K562 (cell line): ENCODE data around the gene CYP2C8. TPM values are rescaled to one million over a fixed set of nuclear protein-coding genes. Genes with fewer than 3 reads are reported as not detected.

Experiments
- ATAC-seq: fragments of 200-7000 bp; cut with Tn5 transposase; 3 replicates; pipeline ENCODE4 v1.9.1; 2020; ENCODE audit warnings: moderate library complexity
- BruUV-seq: library from RNA; stranded (reverse); fragments of 400-500 nt; replicated peaks from 2 replicates; lab custom pipeline; 2021; lab: Mats Ljungman, UMichigan
- CTCF ChIA-PET: fragments of 300-600 bp; formaldehyde crosslinking; extraction: SDS; loops from one replicate; lab custom pipeline; 2021; ENCODE audit warnings: low intra/inter-chr PET ratio; lab: Yijun Ruan, JAX
- POLR2A ChIA-PET: fragments of 300-600, 350-650 bp; sonication (Branson Sonifier 250); formaldehyde crosslinking; extraction: SDS; loops from one replicate; lab custom pipeline; 2021; ENCODE audit warnings: antibody characterized with exemption, inconsistent platforms; lab: Yijun Ruan, JAX
- DNase-seq, 4 experiments: peaks; one replicate each; pipeline versions ENCODE4 v3.0.0 to v3.0.0-alpha.2; 2011 to 2018; ENCODE audit warnings: low spot score in 3 of 4, mixed read lengths in 3 of 4; ENCODE audit errors: extremely low read depth in 1 of 4
- FAIRE-seq: peaks from 2 replicates; lab custom pipeline; 2011; peaks lifted over from hg19 to GRCh38; lab: Jason Lieb, UNC
- H2AFZ ChIP-seq: 2 replicates; pipeline ENCODE4 v1.6.0; 2011; ENCODE audit warnings: low read depth, low read length, control low read depth, inconsistent platforms
- H3K27ac ChIP-seq: fragments of 200-600 bp; 3 replicates; pipeline ENCODE4 v1.8.0; 2011; ENCODE audit warnings: low read depth, mild to moderate bottlenecking, control low read depth, inconsistent platforms, low read length, moderate library complexity, mixed read lengths; ENCODE audit errors: extremely low read depth
- H3K27me3 ChIP-seq, 2 experiments: fragments of 300-600 bp in 1 of 2; 2 replicates in 1 of 2; 3 replicates in 1 of 2; pipeline versions ENCODE4 v1.6.0 to v1.8.0; 2011; ENCODE audit warnings: inconsistent platforms in 2 of 2, low read length in 2 of 2, mild to moderate bottlenecking in 1 of 2, mixed read lengths in 1 of 2, moderate library complexity in 1 of 2; ENCODE audit not compliant: control insufficient read depth in 2 of 2, insufficient read depth in 2 of 2
- H3K36me3 ChIP-seq: fragments of 300-600 bp; 3 replicates; pipeline ENCODE4 v1.8.0; 2011; ENCODE audit warnings: mild to moderate bottlenecking, low read length, inconsistent platforms; ENCODE audit not compliant: control insufficient read depth, insufficient read depth
- H3K4me1 ChIP-seq, 2 experiments: fragments of 200-600 bp in 1 of 2; replicated peaks in 1 of 2; 2 replicates in 1 of 2; 3 replicates in 1 of 2; pipeline versions ENCODE4 v1.5.1 to v1.8.0; 2011; ENCODE audit warnings: inconsistent platforms in 2 of 2, low read length in 2 of 2, mild to moderate bottlenecking in 1 of 2, mixed read lengths in 1 of 2, moderate library complexity in 1 of 2; ENCODE audit not compliant: control insufficient read depth in 2 of 2, insufficient read depth in 2 of 2
- H3K4me2 ChIP-seq: 2 replicates; pipeline ENCODE4 v1.6.1; 2011; ENCODE audit warnings: low read length, control low read depth, inconsistent platforms, mixed read lengths; ENCODE audit not compliant: insufficient read depth
- H3K4me3 ChIP-seq: fragments of 200-600 bp; sonication (generic), shearing (Covaris generic); 2 replicates; pipeline ENCODE4 v1.5.1; 2016; ENCODE audit warnings: control low read depth, inconsistent platforms
- H3K79me2 ChIP-seq: fragments of 200-600 bp; 3 replicates; pipeline ENCODE4 v1.8.0; 2011; ENCODE audit warnings: low read length, inconsistent platforms; ENCODE audit not compliant: control insufficient read depth, insufficient read depth
- H3K9ac ChIP-seq, 2 experiments: 2 replicates each; pipeline versions ENCODE4 v1.6.0 to v1.6.1; 2011; ENCODE audit warnings: low read depth in 2 of 2, low read length in 2 of 2, control low read depth in 1 of 2, inconsistent platforms in 1 of 2, mild to moderate bottlenecking in 1 of 2, mixed read lengths in 1 of 2; ENCODE audit not compliant: insufficient read depth in 1 of 2
- H3K9me1 ChIP-seq: one replicate; pipeline ENCODE4 v1.6.0; 2011; ENCODE audit warnings: inconsistent platforms, mild to moderate bottlenecking, low read length, moderate library complexity; ENCODE audit not compliant: control insufficient read depth, insufficient read depth
- H3K9me3 ChIP-seq: replicated peaks from 2 replicates; pipeline ENCODE4 v1.5.1; 2011; ENCODE audit warnings: low read depth, low read length, inconsistent platforms; ENCODE audit not compliant: control insufficient read depth, insufficient read depth
- H4K20me1 ChIP-seq: replicated peaks from 2 replicates; pipeline ENCODE4 v1.6.1; 2011; ENCODE audit warnings: low read length, inconsistent platforms, mixed read lengths; ENCODE audit not compliant: control insufficient read depth, insufficient read depth
- EGR1 ChIP-seq: fragments of 450-650 bp; conservative IDR thresholded peaks from 2 replicates; pipeline ENCODE4 v1.6.1; 2017; ENCODE audit warnings: mild to moderate bottlenecking
- HCFC1 ChIP-seq: IDR thresholded peaks from 2 replicates; pipeline ENCODE4 v1.6.1; 2012; ENCODE audit warnings: low read depth, low read length, improper control_type of control experiment
- HIVEP1 ChIP-seq: fragments of 250-450 bp; sonication (Bioruptor Pico); IDR thresholded peaks from 2 replicates; pipeline ENCODE4 v1.4.0; 2020; ENCODE audit warnings: mild to moderate bottlenecking
- JUNB ChIP-seq: fragments of 450-650 bp; formaldehyde crosslinking; conservative IDR thresholded peaks from 2 replicates; pipeline ENCODE4 v1.4.0; 2020; ENCODE audit warnings: mild to moderate bottlenecking
- KDM5B ChIP-seq: fragments of 200-600 bp; sonication (generic); IDR thresholded peaks from 2 replicates; pipeline ENCODE4 v1.6.1; 2012; ENCODE audit warnings: low read depth, mild to moderate bottlenecking, moderate library complexity, low read length, control low read depth, inconsistent platforms; ENCODE audit not compliant: insufficient replicate concordance
- POLR2B ChIP-seq: fragments of 450-650 bp; IDR thresholded peaks from 2 replicates; pipeline ENCODE4 v1.6.1; 2018; ENCODE audit warnings: low read depth; ENCODE audit not compliant: partially characterized antibody
- PRPF4 ChIP-seq: fragments of 200-400 bp; formaldehyde crosslinking; IDR thresholded peaks from one replicate; pipeline ENCODE4 v1.6.1; 2017; ENCODE audit warnings: low read length, low read depth, mild to moderate bottlenecking; ENCODE audit not compliant: insufficient read depth, poor library complexity, severe bottlenecking
- RBFOX2 ChIP-seq: fragments of 200-400 bp; formaldehyde crosslinking; IDR thresholded peaks from 2 replicates; pipeline ENCODE4 v1.6.1; 2017; ENCODE audit warnings: low read depth, mild to moderate bottlenecking, low read length, moderate library complexity
- SAFB ChIP-seq: fragments of 200-400 bp; formaldehyde crosslinking; IDR thresholded peaks from 2 replicates; pipeline ENCODE4 v1.6.1; 2017; ENCODE audit warnings: low read depth, low read length, borderline replicate concordance
- SNRNP70 ChIP-seq: fragments of 200-400 bp; formaldehyde crosslinking; optimal IDR thresholded peaks from 2 replicates; pipeline ENCODE3; 2017; ENCODE audit warnings: low read depth, low read length
- ZFPM2 ChIP-seq: fragments of 250-450 bp; sonication (Bioruptor Pico); IDR thresholded peaks from 2 replicates; pipeline ENCODE4 v1.5.1; 2022; ENCODE audit warnings: mild to moderate bottlenecking
- ZNF584 ChIP-seq: fragments of 200-800 bp; sonication (Bioruptor generic); IDR thresholded peaks from 2 replicates; pipeline ENCODE4 v1.6.1; 2016; ENCODE audit warnings: low read depth, mild to moderate bottlenecking, missing genetic modification characterization, missing compliant biosample characterization
- ZNF586 ChIP-seq: fragments of 450-650 bp; formaldehyde crosslinking; conservative IDR thresholded peaks from 2 replicates; pipeline ENCODE4 v1.4.0; 2020; ENCODE audit warnings: mild to moderate bottlenecking, moderate library complexity
- ZNF77 ChIP-seq: fragments of 250-450 bp; sonication (Bioruptor Pico); IDR thresholded peaks from 2 replicates; pipeline ENCODE4 v1.5.0; 2020
- WGBS: fragments of 100-300 bp; shearing (Covaris generic); methylation state at CpG from one replicate; pipeline ENCODE4 v1.1.6; 2016; ENCODE audit warnings: low coverage, mixed read lengths; ENCODE audit not compliant: insufficient coverage; ENCODE audit errors: missing lambda C conversion rate; 5-methylcytosine and 5-hydroxymethylcytosine counted together
- in situ Hi-C: fragments of 300-500 bp; cut with MboI; formaldehyde crosslinking; loops from 4 replicates; pipeline ENCODE4 v1.15.0; 2018; ENCODE audit warnings: inconsistent platforms, mixed read lengths
- intact Hi-C: fragments of 100-400 bp; cut with micrococcal nuclease; formaldehyde crosslinking; loops from 2 replicates; pipeline ENCODE4 v1.14.2; 2022
- polyA plus RNA-seq, 8 experiments: library from polyadenylated mRNA; depleted of rRNA in 4 of 8; stranded (reverse) in 5 of 8; unstranded in 3 of 8; fragments of >200 nt; fragmentation: Nextera tagmentation in 2 of 8; fragmentation: Illumina TruSeq in 1 of 8; extraction: Ambion mirVana in 2 of 8; extraction: Trizol in 1 of 8; gene quantifications; 2 replicates each; pipeline versions ENCODE4 v1.2.1 to v1.2.3, GENCODE V29; 2011 to 2014; ENCODE audit warnings: inconsistent platforms in 1 of 8, missing spikeins in 1 of 8
- total RNA-seq, 7 experiments: library from RNA; depleted of rRNA in 6 of 7; stranded (reverse); fragments of >200 nt in 6 of 7; fragmentation: Illumina TruSeq in 2 of 7; extraction: Trizol in 2 of 7; gene quantifications; 2 replicates each; pipeline versions ENCODE4 v1.2.1 to v1.2.3, GENCODE V29; 2011 to 2021; ENCODE audit warnings: low replicate concordance in 1 of 7
- TF ChIP-seq, protein P1 (sequence below): fragments of 250-450 bp; sonication (Bioruptor Pico); IDR thresholded peaks from 2 replicates; pipeline ENCODE4 v1.5.0; 2021; ENCODE audit warnings: mild to moderate bottlenecking, borderline replicate concordance

Gene CYP2C8
- total and polyA plus RNA-seq, 9 of the 15 experiments (the other 6 are each of a cell fraction or from before 2014, with no cell fraction given) = 0.06 to 0.16 (median 0.10) TPM; not detected in 5

DNA sequence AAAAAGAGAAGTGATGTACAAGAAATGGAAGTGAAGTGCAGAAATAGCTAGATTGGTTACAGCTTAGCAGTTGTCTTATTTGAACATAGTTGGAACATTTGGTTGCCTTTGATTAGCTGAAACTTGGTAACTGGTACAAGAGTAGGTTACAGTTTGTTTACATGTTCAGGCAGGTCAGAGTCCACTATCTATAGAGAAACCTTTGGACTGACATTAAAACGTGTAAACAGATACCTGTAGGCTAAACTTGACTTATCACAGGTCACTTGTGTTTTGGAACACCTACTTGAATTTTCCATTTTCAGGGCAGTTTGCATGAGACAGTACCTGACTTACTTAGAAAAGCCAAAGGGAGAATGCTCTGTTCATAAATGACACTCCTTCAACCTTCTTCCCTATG is 28.5 kb upstream of the CYP2C8 start:
- no peak for ATAC-seq
- no TSS peak for BruUV-seq
- Histone ChIP-seq H3K4me2 (no peak overlapping the region), H3K27me3 (no peaks in the 10 kb centered on the region), H3K79me2 (no peaks in the 10 kb centered on the region)
- CTCF ChIA-PET = no interaction called here
- TF ChIP-seq ZNF77 (CRISPR knock-in tag) (no peak), SNRNP70 (no peak), POLR2B (no peak), ZNF584 (no peak), EGR1 (no peak), JUNB (CRISPR knock-in tag) (no peak), HCFC1 (no peak), HIVEP1 (CRISPR knock-in tag) (no peak)
- TF ChIP-seq, all 486 proteins: peak for 0
- intact Hi-C loops = no loop called here
- Histone ChIP-seq H3K9me3 (no peaks in the 10 kb centered on the region), H3K4me3 (no peak overlapping the region), H3K36me3 (no peaks in the 10 kb centered on the region), H3K9ac (no peak overlapping the region), H2AFZ (no peak overlapping the region), H3K9me1 (no peaks in the 10 kb centered on the region), H4K20me1 (no peaks in the 10 kb centered on the region), H3K4me1 (no peaks in the 10 kb centered on the region), H3K27ac (no peak overlapping the region)
- FAIRE-seq (no peak), DNase-seq (no peak)
- WGBS = 0% methylated on average over 1 of the region's 1 CpG
- POLR2A ChIA-PET = no interaction called here
- in situ Hi-C loops = no loop called here

DNA sequence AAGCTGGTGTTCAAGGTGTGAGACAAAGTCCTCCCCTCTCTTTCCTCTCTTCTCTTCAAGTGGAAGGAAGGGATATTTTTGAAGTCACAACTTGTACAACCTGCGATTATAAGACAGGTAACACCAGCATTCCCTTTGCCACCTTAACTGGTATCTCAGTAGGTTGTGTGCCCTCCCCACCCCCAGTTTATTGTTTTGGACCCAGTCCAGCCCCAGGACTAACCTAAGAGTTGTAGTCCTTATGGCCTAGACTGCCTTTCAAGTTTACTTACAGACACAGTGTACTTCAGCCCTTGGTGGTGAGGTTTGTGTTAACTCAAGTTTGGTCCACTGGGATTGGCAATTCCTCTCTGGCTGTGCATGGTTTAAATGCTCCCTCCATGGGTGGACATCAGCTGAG is 26.8 kb upstream of the CYP2C8 start:
- FAIRE-seq (no peak), DNase-seq (no peak), ATAC-seq (no peak)
- intact Hi-C loops = no loop called here
- H4K20me1 ChIP-seq = no peaks in the 10 kb centered on the region
- no peaks in the 10 kb centered on the region for H3K79me2 ChIP-seq
- CTCF ChIA-PET = no interaction called here
- no TSS peak for BruUV-seq
- H3K9me1 ChIP-seq = no peaks in the 10 kb centered on the region
- no peaks in the 10 kb centered on the region for H3K36me3 ChIP-seq
- no peak overlapping the region for H2AFZ ChIP-seq
- no peak overlapping the region for H3K4me3 ChIP-seq
- WGBS = no CpG with 5 or more reads among the region's 1 CpG
- no peak overlapping the region for H3K27ac ChIP-seq
- in situ Hi-C loops = no loop called here
- POLR2A ChIA-PET = no interaction called here
- H3K4me2 ChIP-seq = no peak overlapping the region
- no peak overlapping the region for H3K9ac ChIP-seq
- no peaks in the 10 kb centered on the region for H3K9me3 ChIP-seq
- no peaks in the 10 kb centered on the region for H3K4me1 ChIP-seq
- no peaks in the 10 kb centered on the region for H3K27me3 ChIP-seq
- TF ChIP-seq ZFPM2 = no peak
- no peak for TF ChIP-seq SAFB
- TF ChIP-seq, protein P1, sequence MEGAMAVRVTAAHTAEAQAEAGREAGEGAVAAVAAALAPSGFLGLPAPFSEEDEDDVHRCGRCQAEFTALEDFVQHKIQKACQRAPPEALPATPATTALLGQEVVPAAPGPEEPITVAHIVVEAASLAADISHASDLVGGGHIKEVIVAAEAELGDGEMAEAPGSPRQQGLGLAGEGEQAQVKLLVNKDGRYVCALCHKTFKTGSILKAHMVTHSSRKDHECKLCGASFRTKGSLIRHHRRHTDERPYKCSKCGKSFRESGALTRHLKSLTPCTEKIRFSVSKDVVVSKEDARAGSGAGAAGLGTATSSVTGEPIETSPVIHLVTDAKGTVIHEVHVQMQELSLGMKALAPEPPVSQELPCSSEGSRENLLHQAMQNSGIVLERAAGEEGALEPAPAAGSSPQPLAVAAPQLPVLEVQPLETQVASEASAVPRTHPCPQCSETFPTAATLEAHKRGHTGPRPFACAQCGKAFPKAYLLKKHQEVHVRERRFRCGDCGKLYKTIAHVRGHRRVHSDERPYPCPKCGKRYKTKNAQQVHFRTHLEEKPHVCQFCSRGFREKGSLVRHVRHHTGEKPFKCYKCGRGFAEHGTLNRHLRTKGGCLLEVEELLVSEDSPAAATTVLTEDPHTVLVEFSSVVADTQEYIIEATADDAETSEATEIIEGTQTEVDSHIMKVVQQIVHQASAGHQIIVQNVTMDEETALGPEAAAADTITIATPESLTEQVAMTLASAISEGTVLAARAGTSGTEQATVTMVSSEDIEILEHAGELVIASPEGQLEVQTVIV = no peak
- TF ChIP-seq PRPF4 = no peak
- TF ChIP-seq KDM5B = no peak
- no peak for TF ChIP-seq RBFOX2
- no peak for TF ChIP-seq ZNF586 (CRISPR knock-in tag)
